Measurements from ENCODE around the gene SLC18B1. TPM values are rescaled to one million over a fixed set of nuclear protein-coding genes. Genes with fewer than 3 reads are reported as not detected.
A peak's percentile ranks its signal among the peaks of the same experiment; 100 is the strongest.

The SLC18B1 gene
- total and polyA plus RNA-seq, 10 of the 15 experiments (the other 5 are each of a cell fraction or from before 2014, with no cell fraction given), result 3.5 to 11.8 (median 7.1) TPM

- TF ChIP-seq CBX3 (IDR thresholded peaks at IDR 0.05; ENCODE audit: borderline replicate concordance, low read depth) (no peak), HDAC6 (IDR thresholded peaks at IDR 0.05; ENCODE audit: unreplicated experiment) (no peak), ZBED1 (IDR thresholded peaks at IDR 0.05; ENCODE audit: borderline replicate concordance) (no peak), BRCA1 (IDR thresholded peaks at IDR 0.05; ENCODE audit: low read depth, low read length) (no peak), POLR2AphosphoS2 (IDR thresholded peaks at IDR 0.05; ENCODE audit: low read depth, low read length) (no peak), SIN3A (IDR thresholded peaks at IDR 0.05; ENCODE audit: low read depth, low read length) (no peak), HSF1 (IDR thresholded peaks at IDR 0.05; ENCODE audit: low read depth, low read length) (no peak), FOS (IDR thresholded peaks at IDR 0.05; ENCODE audit: borderline replicate concordance, extremely low read depth, insufficient read length) (no peak), CREM (IDR thresholded peaks at IDR 0.05; ENCODE audit: low read depth) (0 out of 2 replicates have a peak, but pooled peaks have one; percentile 18), EGR1 (IDR thresholded peaks at IDR 0.05; ENCODE audit: borderline replicate concordance in 1 of 2, low read depth in 2 of 2, low read length in 2 of 2) (no peak), PAX8 (IDR thresholded peaks at IDR 0.05) (no peak), TAF1 (IDR thresholded peaks at IDR 0.05; ENCODE audit: borderline replicate concordance, low read depth, low read length) (no peak), CEBPZ (IDR thresholded peaks at IDR 0.05; ENCODE audit: low read depth, low read length) (no peak), REST (IDR thresholded peaks at IDR 0.05; ENCODE audit: low read depth, low read length) (no peak), ZBTB33 (IDR thresholded peaks at IDR 0.05) (no peak), BCLAF1 (IDR thresholded peaks at IDR 0.05) (no peak)
These were observed 47.8 kb downstream of the SLC18B1 start (continued) for GRCh38 chr6:132750455-132751248.

Measured in GM12878 (cell line).